Measurements from ENCODE around the gene SPEN. TPM values are rescaled to one million over a fixed set of nuclear protein-coding genes. Genes with fewer than 3 reads are reported as not detected.
A peak's percentile ranks its signal among the peaks of the same experiment; 100 is the strongest.

SPEN gene
- total and polyA plus RNA-seq, 2 of the 4 experiments (the other 2 are of a cell fraction), result 7.6 to 15.8 TPM

- in situ Hi-C loops (cut with MboI; ENCODE audit: low sequenced_read_pairs), result no loop called here
- no peak overlapping the region for H2AK5ac ChIP-seq (ENCODE audit: low read depth, low read length)
- POLR2A ChIA-PET (ENCODE audit: unreplicated experiment), result no interaction called here
- no peak overlapping the region for H2BK120ac ChIP-seq (ENCODE audit: low read depth, low read length)
- 0 out of 2 replicates have a peak overlapping the region, but pooled peaks have one; percentile 3 for H3K23ac ChIP-seq (ENCODE audit: low read depth, low read length)
- no peak overlapping the region for H3K9ac ChIP-seq (ENCODE audit: low read depth, low read length)
- H3K9me1 ChIP-seq (ENCODE audit: insufficient read depth, low read length), result peaks cover 39% of the 10 kb centered on the region
- H3K14ac ChIP-seq (replicated peaks; ENCODE audit: low read depth, low read length), result no peak overlapping the region
- peaks cover 34% of the 10 kb centered on the region for H3K4me1 ChIP-seq (ENCODE audit: control insufficient read depth, insufficient read depth, low read length)
- no TSS peak for BruUV-seq (replicated peaks)
- no peak overlapping the region for H2AFZ ChIP-seq (replicated peaks; ENCODE audit: low read length, poor library complexity)
- peaks cover 31 to 72% of the 10 kb centered on the region in 2 experiments for H3K79me1 ChIP-seq (ENCODE audit: low read depth in 1 of 2, low read length in 2 of 2)
- no peak overlapping the region for H4K91ac ChIP-seq (ENCODE audit: insufficient read depth, low read depth, low read length)
- DNase-seq (no peak), ATAC-seq (ENCODE audit: low read depth) (no peak)
- H4K5ac ChIP-seq (ENCODE audit: low read depth, low read length), result no peak overlapping the region
- H3K36me3 ChIP-seq (ENCODE audit: control insufficient read depth, insufficient read depth, low read length), result peaks cover 60% of the 10 kb centered on the region
- dilution Hi-C loops (cut with HindIII; ENCODE audit: low sequenced_read_pairs, unreplicated experiment), result no loop called here
- H2BK5ac ChIP-seq (ENCODE audit: low read depth, low read length, poor library complexity, severe bottlenecking), result no peak overlapping the region
- no peak overlapping the region for H3K56ac ChIP-seq (ENCODE audit: extremely low read depth, insufficient read depth, low read length)
- TF ChIP-seq POLR2A (IDR thresholded peaks at IDR 0.05; ENCODE audit: low read depth, low read length) (no peak), RAD21 (IDR thresholded peaks at IDR 0.05; ENCODE audit: low read length) (no peak), CEBPB (IDR thresholded peaks at IDR 0.05; ENCODE audit: low read depth, low read length) (no peak)
- no peak overlapping the region for H2AK9ac ChIP-seq (replicated peaks; ENCODE audit: low read depth, low read length, poor library complexity)
- H2BK20ac ChIP-seq (ENCODE audit: low read depth, low read length), result no peak overlapping the region
- H3K4me2 ChIP-seq (ENCODE audit: low read depth, low read length), result no peak overlapping the region
- no peak overlapping the region for H3K4ac ChIP-seq (ENCODE audit: low read depth, low read length)
- no peaks in the 10 kb centered on the region for H3K27me3 ChIP-seq (ENCODE audit: control insufficient read depth, insufficient read depth, low read length)
- no peaks in the 10 kb centered on the region for H3K9me3 ChIP-seq (ENCODE audit: control insufficient read depth, insufficient read depth, low read length)
- intact Hi-C loops (cut with micrococcal nuclease), result no loop called here
- no peak overlapping the region for H3K4me3 ChIP-seq (ENCODE audit: insufficient read depth, low read depth, low read length)
- CTCF ChIA-PET, result interaction anchor here (0.6 kb wide), 1 partner anchor 415 kb away, joined by 4 read pairs; no protein-coding TSS in a partner anchor
- H4K8ac ChIP-seq (ENCODE audit: low read depth in 2 of 2, low read length in 2 of 2), result no peak overlapping the region
- no peak overlapping the region for H3K27ac ChIP-seq (ENCODE audit: insufficient read depth, low read length)
- H2BK15ac ChIP-seq (ENCODE audit: low read depth, low read length), result no peak overlapping the region
- no peak overlapping the region for H3K18ac ChIP-seq (ENCODE audit: low read depth, low read length)
- 92% methylated on average over 6 of the region's 18 CpGs; no CpG with 5 or more reads in 1 of the 2 experiments for WGBS, 2 experiments (ENCODE audit: extremely low coverage in 2 of 2, insufficient read length in 1 of 2)
- H4K20me1 ChIP-seq (ENCODE audit: insufficient read depth, low read length), result peaks cover 6% of the 10 kb centered on the region; the same call in 1 of the 2 replicates
Measured at GRCh38 chr1:15946571-15947381, 99.3 kb downstream of the SPEN start.
